SK-N-SH treated with all-trans-retinoic acid at 6 μM for 48 hours (cell line): Measurements from ENCODE around the gene ANKRD45.

Source experiments
- BACH2 ChIP-seq: fragments of 250-450 bp; sonication (Bioruptor Pico); IDR thresholded peaks from 2 replicates; pipeline ENCODE4 v1.9.0; 2021; ENCODE audit warnings: mild to moderate bottlenecking, borderline replicate concordance
- CREB5 ChIP-seq: fragments of 250-450 bp; sonication (Bioruptor Pico); IDR thresholded peaks from 2 replicates; pipeline ENCODE4 v1.5.1; 2020; ENCODE audit warnings: low read depth, mild to moderate bottlenecking, moderate library complexity
- CSDC2 ChIP-seq: fragments of 250-450 bp; sonication (Bioruptor Pico); IDR thresholded peaks from 2 replicates; pipeline ENCODE4 v1.5.0; 2020; ENCODE audit warnings: mild to moderate bottlenecking, moderate library complexity
- ESRRG ChIP-seq: fragments of 250-450 bp; sonication (Bioruptor Pico); IDR thresholded peaks from 2 replicates; pipeline ENCODE4 v1.6.1; 2021; ENCODE audit warnings: mild to moderate bottlenecking
- ISL1 ChIP-seq: fragments of 250-450 bp; sonication (Bioruptor Pico); IDR thresholded peaks from 2 replicates; pipeline ENCODE4 v2.1.2; 2022; ENCODE audit warnings: mild to moderate bottlenecking, moderate library complexity
- PATZ1 ChIP-seq: fragments of 250-450 bp; sonication (Bioruptor Pico); IDR thresholded peaks from 2 replicates; pipeline ENCODE4 v1.8.0; 2020; ENCODE audit warnings: mild to moderate bottlenecking, moderate library complexity, borderline replicate concordance
- PPARA ChIP-seq: fragments of 250-450 bp; sonication (Bioruptor Pico); IDR thresholded peaks from 2 replicates; pipeline ENCODE4 v1.5.0; 2020; ENCODE audit warnings: mild to moderate bottlenecking, borderline replicate concordance
- RARB ChIP-seq: fragments of 250-450 bp; sonication (Bioruptor Pico); IDR thresholded peaks from 2 replicates; pipeline ENCODE4 v1.8.0; 2021; ENCODE audit warnings: mild to moderate bottlenecking, moderate library complexity
- TCF4 ChIP-seq: fragments of 250-450 bp; sonication (Bioruptor Pico); IDR thresholded peaks from 2 replicates; pipeline ENCODE4 v1.8.0; 2021; ENCODE audit warnings: mild to moderate bottlenecking, moderate library complexity, borderline replicate concordance
- ZNF565 ChIP-seq: fragments of 450-650 bp; formaldehyde crosslinking; conservative IDR thresholded peaks from 2 replicates; pipeline ENCODE4 v1.5.0; 2020; ENCODE audit warnings: low read depth, mild to moderate bottlenecking, moderate library complexity
- ZNF70 ChIP-seq: fragments of 450-650 bp; formaldehyde crosslinking; IDR thresholded peaks from 2 replicates; pipeline ENCODE4 v1.5.0; 2020; ENCODE audit warnings: mild to moderate bottlenecking, moderate library complexity
- ZNF8 ChIP-seq: fragments of 450-650 bp; formaldehyde crosslinking; IDR thresholded peaks from 2 replicates; pipeline ENCODE4 v1.5.0; 2020; ENCODE audit warnings: mild to moderate bottlenecking, moderate library complexity

- TF ChIP-seq PATZ1 (CRISPR knock-in tag) (no peak), PPARA (no peak), CSDC2 (CRISPR knock-in tag) (no peak), ZNF565 (CRISPR knock-in tag) (no peak), ZNF8 (CRISPR knock-in tag) (no peak), TCF4 (CRISPR knock-in tag) (no peak), RARB (CRISPR knock-in tag) (no peak), ZNF70 (CRISPR knock-in tag) (no peak), ISL1 (CRISPR knock-in tag) (no peak), BACH2 (CRISPR knock-in tag) (no peak), CREB5 (no peak), ESRRG (CRISPR knock-in tag) (no peak)
Measured at GRCh38 chr1:173661763-173662162, 7.9 kb downstream of the ANKRD45 start.
